LoVo (cell line): ENCODE data around the gene CCL7.

Source experiments
- DNase-seq: peaks from one replicate; pipeline ENCODE4 v3.0.0-alpha.2; 2016; ENCODE audit warnings: low spot score

The CCL7 gene

DNA sequence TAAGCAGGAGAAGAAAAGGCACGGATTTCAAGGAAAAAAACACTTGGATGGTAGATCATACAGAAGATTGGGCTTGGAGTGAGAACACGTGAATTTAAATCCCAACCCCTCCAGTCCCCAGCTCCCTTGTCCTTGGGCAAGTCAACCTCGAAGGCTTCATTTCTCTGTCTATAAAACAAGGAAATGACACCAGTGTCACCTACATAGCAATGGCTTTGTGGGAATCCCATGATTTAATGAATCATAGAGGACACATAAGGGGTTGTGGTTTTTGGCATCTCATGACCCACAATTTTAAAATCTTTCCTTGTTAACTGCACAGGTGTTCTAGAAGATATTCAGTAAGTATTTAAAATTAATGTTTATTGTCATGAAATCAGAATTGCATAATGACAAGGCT, 23.1 kb upstream of the CCL7 start:
- DNase-seq = no peak

DNA sequence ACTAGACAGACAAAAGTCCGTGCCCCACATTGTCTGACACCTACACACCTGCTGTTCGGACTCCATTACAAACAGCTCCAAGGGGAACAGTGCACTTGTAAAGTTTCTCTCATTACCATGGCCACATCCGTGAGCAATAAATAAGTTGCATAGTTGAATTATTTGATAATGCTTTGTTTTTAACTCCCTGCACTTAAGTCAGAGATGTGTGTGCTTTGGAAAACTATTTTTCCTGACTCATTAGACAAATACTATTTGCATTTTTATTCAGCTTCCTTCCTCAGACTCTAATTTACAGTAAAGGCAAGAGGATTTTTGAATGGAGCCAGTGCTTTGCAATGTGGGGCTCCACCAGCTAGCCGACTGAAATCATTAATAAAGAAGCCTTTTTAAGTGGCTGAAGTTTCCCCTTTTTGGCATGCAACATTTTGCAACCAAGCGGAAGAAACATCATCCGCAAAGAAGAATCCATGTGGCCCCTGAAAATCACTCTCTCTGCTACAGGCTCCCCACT, 21.5 kb upstream of the CCL7 start:
- DNase-seq = no peak

DNA sequence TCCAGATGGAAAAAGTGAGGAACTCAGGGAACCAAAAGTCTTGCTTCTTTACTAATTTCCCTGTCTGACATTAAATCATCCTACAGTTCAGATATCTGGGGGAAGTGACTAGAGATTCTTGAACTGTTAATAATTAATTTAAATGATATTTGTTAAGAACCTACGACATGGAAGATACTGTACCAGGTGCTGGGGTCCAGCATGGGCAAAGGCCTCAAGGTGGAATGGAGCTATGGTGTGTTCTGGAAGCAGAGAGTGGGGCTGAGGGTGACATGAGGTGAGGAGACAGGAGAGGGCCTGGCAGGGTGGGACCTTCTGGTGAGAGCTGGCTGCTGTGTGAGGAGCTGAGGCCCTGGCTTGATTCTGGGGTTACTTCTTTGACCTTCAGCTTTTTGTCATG, 21.0 kb upstream of the CCL7 start:
- no peak for DNase-seq

DNA sequence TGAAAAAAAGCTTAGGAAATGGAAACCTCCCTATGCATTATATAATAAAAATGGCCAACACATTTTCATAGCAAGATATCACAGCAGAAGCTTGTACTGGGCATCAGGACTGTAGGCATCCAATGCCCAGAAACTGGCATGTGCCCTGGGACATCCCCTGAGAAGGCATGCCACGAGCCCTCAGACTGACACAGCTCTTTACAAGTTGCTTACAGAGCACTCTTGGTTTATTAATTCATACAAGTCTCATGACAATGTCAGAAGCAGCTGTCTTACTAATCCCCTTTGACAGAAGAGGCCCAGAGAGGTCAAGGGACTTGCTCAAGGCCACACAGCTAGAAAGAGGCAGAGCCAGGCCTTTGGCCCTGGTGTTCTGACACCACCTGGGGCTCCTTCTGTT, 20.5 kb upstream of the CCL7 start:
- DNase-seq = no peak

DNA sequence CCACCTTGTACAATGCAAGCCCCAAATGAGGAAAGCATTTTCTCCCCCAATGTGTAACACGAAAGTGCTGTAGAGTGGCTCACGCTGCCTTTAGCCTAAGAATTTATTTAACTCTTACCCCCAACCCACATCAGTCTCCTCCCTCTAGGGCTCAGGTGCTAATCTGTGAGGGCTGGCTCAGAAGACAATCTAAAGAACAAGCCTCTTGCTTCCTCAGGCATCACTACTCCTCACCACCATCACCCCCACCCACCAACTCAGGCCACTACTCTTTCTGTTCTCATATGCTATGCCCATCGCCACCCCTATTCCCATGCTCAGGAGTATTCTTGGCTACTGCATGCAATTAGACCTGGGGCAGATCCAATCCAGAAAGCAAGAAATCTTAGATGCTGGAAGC, 18.8 kb upstream of the CCL7 start:
- no peak for DNase-seq

DNA sequence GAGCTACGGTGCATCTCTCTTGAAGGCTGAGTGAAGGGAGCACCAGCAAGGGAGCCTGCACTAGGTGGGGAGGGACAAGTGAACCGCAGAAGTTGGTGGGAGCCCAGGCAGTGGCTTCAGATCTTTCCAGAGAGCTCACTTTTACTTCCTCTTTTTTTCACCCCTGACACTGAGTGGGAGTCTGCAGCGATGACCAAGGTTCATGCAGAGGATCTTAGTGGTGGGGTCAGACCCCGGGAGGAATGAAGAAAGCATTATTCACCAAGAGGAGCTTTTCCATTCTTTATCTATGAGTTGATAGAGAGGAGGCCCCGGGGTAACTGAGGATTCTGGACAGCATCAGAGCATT, 18.0 kb upstream of the CCL7 start:
- DNase-seq = no peak

DNA sequence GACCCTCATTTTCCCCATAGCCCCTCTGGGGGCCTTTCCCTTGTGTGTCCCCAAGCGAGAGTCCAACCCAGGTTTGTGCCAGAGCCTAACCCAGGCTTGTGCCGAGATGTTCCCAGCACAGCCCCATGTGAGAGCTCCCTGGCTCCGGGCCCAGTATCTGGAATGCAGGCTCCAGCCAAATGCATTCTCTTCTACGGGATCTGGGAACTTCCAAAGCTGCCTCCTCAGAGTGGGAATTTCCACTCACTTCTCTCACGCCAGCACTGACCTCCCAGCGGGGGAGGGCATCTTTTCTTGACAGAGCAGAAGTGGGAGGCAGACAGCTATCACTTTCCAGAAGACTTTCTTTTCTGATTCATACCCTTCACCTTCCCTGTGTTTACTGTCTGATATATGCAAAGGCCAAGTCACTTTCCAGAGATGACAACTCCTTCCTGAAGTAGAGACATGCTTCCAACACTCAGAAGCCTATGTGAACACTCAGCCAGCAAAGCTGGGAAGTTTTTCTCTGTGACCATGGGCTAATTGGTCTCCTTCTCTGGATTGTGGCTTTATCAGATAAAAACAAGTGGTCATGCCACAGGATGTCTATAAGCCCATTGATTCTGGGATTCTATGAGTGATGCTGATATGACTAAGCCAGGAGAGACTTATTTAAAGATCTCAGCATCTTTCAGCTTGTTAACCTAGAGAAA, 17.4 kb upstream of the CCL7 start:
- DNase-seq = peak; percentile 24

DNA sequence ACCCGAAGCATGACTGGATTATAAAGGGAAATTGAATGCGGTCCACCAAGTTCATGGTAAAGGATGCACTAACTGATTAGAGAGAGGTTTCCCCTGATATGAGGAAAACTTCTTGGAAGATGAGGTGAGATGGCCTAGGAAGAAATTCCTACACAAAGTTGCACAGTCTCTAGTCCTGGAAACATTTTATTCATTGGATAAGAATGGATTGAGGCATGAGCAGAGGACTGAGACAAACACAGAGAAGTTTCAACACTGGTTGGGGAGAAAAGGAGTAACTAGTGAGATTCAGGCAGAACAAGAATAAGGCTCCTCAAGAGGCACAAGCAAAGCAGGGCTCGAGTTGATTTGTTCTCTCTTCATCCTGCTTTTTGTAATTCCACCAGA, 16.9 kb upstream of the CCL7 start:
- DNase-seq = no peak

DNA sequence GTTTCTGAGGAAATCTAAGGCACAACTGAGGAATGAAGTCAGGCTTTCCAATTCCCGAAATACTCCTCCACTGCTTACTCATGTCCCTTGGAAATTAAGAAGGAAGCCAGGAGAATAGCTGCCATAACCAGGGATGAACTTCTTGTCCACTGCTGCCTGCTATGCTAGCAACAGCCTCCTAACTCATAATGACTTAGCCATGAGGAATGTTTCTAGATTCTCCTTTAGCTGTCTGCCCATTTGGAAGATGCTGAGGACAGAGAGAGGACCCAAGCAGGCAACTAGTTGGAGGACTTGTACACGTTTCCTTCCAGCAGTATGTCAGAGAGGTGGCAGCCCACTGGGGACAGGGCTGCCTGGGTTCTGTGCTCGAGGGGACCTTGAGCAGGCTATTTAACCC, 15.9 kb upstream of the CCL7 start:
- no peak for DNase-seq

DNA sequence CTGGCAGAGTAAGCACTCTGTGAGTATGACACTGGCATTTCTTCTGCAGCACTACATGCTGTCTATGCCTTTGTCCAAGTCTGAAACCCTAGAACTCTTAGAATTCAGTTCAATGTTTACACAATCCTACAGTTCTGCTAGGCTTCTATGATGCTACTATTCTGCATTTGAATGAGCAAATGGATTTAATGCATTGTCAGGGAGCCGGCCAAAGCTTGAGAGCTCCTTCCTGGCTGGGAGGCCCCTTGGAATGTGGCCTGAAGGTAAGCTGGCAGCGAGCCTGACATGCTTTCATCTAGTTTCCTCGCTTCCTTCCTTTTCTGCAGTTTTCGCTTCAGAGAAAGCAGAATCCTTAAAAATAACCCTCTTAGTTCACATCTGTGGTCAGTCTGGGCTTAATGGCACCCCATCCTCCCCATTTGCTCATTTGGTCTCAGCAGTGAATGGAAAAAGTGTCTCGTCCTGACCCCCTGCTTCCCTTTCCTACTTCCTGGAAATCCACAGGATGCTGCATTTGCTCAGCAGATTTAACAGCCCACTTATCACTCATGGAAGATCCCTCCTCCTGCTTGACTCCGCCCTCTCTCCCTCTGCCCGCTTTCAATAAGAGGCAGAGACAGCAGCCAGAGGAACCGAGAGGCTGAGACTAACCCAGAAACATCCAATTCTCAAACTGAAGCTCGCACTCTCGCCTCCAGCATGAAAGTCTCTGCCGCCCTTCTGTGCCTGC, 15.2 kb upstream of the CCL7 start, which contains the start of gene CCL2:
TSS of gene CCL2 (plus strand) at position 635 of the 730 bp plus-strand sequence. CDS start at position 700, 65 bp downstream.
- no peak for DNase-seq

DNA sequence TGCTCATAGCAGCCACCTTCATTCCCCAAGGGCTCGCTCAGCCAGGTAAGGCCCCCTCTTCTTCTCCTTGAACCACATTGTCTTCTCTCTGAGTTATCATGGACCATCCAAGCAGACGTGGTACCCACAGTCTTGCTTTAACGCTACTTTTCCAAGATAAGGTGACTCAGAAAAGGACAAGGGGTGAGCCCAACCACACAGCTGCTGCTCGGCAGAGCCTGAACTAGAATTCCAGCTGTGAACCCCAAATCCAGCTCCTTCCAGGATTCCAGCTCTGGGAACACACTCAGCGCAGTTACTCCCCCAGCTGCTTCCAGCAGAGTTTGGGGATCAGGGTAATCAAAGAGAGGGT, 14.7 kb upstream of the CCL7 start:
- DNase-seq = no peak

DNA sequence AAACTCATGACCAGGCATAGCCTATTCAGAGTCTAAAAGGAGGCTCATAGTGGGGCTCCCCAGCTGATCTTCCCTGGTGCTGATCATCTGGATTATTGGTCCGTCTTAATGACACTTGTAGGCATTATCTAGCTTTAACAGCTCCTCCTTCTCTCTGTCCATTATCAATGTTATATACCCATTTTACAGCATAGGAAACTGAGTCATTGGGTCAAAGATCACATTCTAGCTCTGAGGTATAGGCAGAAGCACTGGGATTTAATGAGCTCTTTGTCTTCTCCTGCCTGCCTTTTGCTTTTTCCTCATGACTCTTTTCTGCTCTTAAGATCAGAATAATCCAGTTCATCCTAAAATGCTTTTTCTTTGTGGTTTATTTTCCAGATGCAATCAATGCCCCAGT, 14.2 kb upstream of the CCL7 start:
- no peak for DNase-seq

DNA sequence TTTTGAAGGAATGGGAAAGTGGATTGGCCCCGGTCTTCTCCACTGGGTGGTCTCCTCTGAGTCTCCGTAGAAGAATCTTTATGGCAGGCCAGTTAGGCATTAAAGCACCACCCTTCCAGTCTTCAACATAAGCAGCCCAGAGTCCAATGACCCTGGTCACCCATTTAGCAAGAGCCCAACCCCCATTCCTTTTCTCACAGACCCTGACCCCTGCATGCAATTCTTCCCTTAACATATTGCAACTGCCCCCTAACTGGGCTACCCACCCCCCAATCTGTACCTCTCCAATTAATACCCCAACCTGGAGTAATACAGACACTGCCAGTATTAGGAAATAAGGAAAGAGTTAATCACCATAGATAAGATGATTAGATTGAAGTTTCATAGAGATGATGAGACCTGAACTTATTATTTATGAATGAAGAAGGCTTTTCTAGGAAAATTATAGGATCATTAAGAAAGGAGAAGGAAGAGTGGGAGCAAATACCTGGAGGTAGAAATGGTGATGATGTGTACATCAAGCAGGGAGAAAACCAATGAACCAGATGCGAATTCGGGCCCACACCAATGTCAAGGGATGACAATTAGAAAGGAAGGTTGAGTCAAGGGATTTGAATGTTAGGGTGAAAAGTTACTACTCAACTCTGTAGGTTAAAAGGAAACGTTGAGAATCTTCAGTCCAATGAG, 12.6 kb upstream of the CCL7 start:
- DNase-seq = no peak

DNA sequence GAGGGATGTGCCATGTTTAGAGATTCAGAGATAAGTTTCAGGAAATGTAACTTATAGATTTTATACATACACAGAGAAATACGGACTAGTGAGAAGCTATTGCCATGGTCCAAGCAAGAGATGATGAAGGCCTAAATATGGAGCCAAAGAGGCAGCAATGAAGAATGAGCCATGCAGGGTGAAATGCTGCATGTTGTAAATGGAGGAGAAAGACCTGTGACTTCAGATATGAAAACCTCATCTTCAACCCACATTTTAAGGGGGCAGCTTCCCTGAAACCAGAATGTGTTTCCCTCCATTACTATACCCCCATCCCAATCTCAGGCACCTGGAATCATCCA, 12.1 kb upstream of the CCL7 start:
- no peak for DNase-seq

DNA sequence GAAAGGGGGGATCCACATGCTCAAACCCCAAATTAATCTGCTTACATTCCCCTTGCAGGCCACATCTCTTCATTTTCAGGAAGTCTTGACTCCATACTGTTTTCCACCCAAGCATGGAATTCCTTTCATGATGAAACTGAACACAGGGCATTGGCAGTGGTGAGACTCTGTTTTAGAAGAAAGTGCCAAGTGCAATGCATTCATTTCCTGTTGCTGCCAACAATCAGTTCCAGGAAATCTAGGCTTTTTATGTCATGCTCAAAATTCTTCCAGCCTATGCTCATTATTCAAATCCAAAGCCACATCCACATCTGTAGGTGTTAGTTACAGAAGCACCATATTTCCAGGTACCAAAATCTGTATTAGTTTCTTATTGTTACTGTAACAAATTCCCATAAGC, 10.9 kb upstream of the CCL7 start:
- no peak for DNase-seq

DNA sequence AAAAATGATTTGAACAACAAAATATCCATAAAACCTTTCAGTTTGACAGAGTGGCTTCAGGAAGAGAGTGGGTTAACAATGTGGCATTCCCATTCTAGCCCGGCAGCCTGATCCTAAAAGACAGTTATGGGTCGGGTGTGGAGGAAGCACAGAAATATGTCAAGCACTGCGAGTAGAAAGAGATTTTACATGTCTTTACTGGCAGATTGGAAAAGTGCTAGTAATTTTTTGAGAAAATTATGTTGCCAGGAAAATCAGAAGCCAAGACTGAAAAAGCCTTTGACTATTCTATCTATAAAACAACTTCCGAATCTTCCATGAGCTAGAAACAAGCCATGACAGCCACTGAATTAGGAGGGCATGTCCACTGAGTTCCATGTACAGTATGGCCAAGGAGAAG, 9.2 kb upstream of the CCL7 start:
- DNase-seq = no peak

DNA sequence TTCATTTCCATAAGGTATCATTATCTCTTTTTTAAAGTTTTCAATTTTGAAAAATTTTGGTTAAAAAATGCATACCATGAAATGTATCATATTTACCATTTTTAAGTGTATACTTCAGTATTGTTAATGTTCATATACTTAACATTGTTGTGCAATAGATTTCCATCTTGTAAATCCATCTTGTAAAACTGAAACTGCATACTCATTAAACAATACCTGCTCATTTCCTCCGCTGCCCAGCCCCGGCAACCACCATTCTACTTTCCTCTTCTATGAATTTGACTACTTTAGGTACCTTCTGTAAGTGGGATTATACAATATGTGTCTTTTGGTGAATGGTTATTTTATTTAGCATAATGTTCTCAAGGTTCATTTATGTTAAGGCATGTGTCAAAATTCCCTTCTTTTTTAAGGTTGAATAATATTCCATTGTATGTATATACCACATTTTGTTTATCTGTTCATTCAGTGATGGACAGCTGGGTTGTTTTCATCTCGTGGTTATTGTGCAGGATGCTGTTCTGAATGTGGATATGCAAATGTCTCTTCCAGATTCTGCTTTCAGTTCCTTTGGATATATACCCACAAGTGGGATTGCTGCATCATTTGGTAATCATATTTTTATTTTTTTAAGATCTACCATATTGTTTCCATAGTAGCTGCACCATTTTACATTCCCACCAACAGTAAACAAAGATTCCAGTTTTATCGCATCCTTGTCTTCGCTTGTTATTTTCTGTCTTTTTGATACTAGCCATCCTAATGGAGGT, 8.3 kb upstream of the CCL7 start:
- DNase-seq = no peak

DNA sequence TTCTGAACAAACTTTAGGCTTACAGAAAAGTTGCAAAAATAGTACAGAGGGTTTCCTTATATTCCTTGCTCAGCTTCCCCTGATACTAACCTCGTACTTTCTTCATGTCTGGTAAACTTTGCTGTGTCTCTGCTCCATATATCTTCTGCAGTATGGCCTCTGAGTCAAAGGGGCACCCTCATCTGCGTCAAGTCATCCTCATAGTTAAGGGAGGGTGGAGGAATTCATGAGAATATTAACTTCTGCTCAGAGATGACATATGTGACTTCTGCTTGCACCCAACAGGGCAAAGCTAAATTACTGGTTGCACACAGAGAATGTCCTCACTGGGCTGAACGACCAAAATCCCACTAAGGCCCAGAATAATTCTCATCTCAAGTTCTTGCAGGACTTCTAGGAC, 4.3 kb upstream of the CCL7 start:
- DNase-seq = no peak

DNA sequence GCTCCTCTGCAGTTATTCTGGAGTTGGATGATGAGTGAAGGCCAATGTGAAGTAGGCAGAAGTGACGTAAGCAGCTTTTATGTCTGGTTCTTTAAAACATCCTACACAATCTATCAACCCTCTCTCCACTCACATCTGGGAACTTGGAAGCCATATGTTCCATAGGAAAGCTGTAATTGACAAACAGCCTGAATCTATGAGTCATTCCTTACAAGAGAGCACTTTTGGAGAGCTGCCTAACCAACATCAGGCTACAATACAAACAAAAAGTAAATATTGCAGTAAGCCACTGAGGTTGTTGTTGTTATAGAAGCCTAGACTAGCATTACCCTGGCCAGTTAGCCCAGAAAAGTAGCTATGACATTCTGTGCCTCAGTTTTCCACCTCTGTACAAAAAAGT, 5.9 kb downstream of the CCL7 start:
- no peak for DNase-seq

DNA sequence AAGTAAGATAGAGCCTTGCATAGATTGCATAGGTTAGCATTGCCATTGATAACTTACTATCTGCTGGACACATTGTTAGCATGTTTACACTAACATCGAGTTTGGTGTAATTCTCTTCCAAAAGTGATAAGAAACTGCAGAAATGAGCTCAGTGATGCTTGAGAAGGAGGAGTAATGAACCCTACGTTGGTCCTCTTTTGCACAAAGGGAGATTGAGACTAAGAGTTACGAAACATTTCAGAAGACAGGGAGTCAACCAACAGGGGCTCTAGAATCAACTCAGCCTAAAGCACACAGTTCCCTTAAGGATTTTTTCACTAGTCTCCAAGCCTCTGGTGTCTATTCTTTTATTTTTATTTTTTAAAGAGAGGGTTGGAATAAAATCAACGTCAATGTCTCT, 6.8 kb downstream of the CCL7 start:
- DNase-seq = no peak

DNA sequence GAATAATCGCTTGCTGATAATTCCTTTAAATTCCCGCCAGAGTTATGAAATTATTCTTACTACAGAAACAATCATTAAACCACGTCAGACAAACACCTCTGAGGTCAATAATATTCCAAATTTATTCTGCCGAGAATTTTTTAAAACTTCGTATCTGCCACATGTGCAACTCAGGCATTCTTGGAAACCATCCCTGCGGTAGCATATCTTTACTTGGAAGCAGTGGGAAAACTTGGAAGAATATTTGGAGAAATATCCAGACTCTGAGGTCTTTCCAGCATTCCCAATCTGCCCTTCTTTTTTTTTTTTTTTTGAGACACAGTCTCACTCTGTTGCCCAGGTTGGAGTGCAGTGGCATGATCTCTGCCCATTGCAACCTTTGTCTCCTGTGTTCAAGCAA, 13.6 kb downstream of the CCL7 start:
- DNase-seq = no peak

DNA sequence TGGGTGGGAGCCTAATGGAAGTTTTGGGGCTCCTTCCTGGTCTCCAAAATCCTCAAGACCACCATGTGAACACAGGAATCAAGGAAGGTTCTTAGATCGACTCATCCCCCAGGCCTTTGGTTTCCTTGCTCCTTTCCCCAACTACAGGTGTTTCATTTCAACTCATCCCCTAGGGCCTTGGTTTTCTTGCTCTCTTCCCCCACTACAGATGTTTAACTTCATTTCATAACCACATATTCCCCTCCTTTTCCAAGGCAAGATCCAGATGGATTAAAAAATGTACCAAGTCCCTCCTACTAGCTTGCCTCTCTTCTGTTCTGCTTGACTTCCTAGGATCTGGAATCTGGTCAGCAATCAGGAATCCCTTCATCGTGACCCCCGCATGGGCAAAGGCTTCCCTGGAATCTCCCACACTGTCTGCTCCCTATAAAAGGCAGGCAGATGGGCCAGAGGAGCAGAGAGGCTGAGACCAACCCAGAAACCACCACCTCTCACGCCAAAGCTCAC, 15.3 kb downstream of the CCL7 start, which contains the start of gene CCL11:
TSS of gene CCL11 (plus strand) at position 457 of the 507 bp plus-strand sequence. CDS start 67 bp downstream, outside the sequence.
- DNase-seq = no peak
